GM11168 (cell line): Measurements from ENCODE around the gene NADK2.
"Not testable (repeated sequence)": the region's sequence is repeated elsewhere in the genome, so short reads cannot be mapped to it uniquely, and the experiment has no call there.

Experiments
- in situ Hi-C: fragments of 300-500 bp; cut with MboI; formaldehyde crosslinking; loops from one replicate; pipeline ENCODE4 v1.12.0; 2022; ENCODE audit warnings: low sequenced_read_pairs; ENCODE audit not compliant: unreplicated experiment

The NADK2 gene

DNA sequence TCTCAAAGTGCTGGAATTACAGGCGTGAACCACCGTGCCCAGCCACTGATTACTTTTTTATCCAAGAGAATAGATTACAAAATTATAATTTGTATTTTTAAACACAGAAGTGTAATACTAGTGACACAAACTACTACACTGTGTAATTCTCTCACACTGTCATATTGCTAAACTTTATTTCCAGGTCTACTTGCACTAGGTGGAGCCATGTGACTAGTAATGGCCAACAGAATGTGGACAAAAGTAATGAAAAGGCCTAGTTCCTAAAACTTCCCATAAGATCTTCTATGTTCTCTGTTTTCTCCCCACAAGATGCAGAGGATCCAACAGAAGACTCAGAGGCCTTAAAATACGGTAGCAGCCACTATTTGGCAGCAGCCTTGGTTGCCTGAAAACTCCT lies 27.3 kb downstream of the NADK2 start:
- in situ Hi-C loops, result no loop called here

- in situ Hi-C loops, result no loop called here
These were observed 32.1 kb downstream of the NADK2 start for GRCh38 chr5:36209664-36210063.

GRCh38 chr5:36208786-36209185 lies 32.9 kb downstream of the NADK2 start:
- in situ Hi-C loops, result no loop called here

- in situ Hi-C loops, result no loop called here
These were observed 34.8 kb downstream of the NADK2 start for GRCh38 chr5:36206913-36207312.

DNA sequence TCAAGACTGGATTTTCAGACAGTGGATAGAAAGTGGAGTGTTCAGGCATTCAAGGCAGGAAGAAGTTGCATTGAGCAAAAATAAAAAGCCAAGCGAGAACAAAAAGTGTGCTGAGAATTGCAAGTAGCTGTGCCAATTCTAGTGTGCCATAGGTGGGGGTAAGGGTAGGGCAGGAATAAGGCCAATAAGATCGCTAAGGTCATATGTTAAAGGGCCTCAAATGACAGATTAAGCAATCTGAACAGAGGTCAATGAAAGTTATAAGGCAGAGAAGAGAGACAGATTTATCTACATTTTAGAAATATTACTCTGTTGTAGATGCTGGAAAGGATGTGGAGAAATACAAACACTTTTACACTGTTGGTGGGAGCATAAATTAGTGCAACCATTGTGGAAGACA lies 36.4 kb downstream of the NADK2 start:
- in situ Hi-C loops, result no loop called here

DNA sequence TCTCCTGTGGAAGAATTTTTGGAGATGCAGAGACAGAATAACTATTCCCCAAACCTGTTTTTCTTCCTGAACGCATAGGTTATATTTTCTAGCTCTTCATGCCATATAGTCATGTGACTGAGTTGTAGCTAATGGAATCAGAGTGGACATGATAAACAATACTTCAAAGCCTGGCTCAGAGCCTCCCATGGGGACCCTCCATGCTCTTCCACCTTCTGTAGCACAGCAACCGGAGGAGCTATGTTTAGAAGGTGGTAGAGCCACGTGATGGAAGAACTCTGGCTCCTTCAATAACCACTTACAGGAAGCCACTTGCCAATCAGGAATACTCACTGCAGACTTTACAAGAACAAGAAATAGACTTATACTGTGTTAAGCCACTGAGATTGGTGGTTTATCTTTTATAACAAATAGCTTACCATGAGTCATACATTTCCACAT lies 39.2 kb downstream of the NADK2 start:
- in situ Hi-C loops, result no loop called here

GRCh38 chr5:36200513-36200912 lies 41.2 kb downstream of the NADK2 start:
- in situ Hi-C loops, result no loop called here

DNA sequence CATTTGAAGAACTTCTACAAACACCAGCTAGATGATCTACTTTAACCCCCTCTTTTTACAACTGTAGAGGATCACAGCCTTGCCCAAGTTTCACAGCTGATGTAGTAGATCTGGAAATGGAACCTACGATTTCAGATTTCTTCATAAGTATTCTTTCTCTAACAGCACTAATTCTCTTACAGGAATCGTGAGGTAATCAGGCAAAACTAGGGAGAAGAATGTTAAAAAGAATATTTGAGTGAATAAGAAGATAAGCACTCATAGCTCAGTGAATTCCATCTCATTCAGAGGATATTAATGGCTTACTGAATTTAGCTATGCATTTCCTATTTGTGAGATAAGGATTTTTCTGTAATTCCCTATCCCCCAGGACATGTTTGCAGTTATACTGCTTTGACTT lies 42.1 kb downstream of the NADK2 start:
- in situ Hi-C loops, result no loop called here

- in situ Hi-C loops, result not testable (repeated sequence)
These were observed 42.9 kb downstream of the NADK2 start for GRCh38 chr5:36198783-36199182.

DNA sequence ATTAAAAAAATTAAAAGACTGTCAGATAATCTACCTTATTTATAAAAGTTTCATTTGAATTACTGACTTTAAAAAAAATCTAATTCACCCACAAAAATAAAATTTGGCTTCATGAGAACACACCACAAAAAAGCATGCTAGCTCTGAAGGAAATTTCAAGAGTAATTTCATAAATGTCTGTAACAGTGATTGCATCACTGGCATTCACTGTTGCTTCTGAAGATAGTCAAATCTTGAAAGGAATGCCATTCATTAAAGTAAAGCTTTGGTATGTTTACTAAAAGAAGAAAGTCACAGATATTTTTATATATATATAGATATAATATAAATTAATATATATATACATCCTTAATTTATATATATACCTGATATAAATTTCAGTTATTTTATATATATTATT lies 43.4 kb downstream of the NADK2 start:
- in situ Hi-C loops, result no loop called here

DNA sequence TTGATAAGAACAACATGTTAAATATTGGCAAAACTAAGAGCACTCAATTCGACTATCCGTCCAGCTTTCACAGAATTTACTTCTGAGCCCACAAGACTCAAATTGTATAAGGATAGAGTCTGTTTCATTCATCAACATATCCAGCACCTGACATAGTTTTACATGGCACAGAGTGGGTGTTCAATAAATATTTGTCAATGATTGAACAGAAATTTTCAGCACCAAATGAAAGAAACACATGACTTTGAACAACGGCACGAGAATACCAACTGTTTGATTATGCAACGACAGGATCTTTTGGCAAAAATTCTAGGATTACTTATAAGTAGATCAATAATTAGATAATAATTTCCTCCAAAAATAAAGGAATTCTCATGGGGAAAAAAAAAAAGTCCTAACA lies 48.0 kb downstream of the NADK2 start:
- in situ Hi-C loops, result no loop called here

GRCh38 chr5:36184408-36184807 lies 57.3 kb downstream of the NADK2 start:
- in situ Hi-C loops, result not testable (repeated sequence)

- in situ Hi-C loops, result no loop called here
These were observed 60.0 kb downstream of the NADK2 start for GRCh38 chr5:36181774-36182173.

GRCh38 chr5:36180556-36181350 lies 61.0 kb downstream of the NADK2 start:
- in situ Hi-C loops, result no loop called here

- in situ Hi-C loops, result no loop called here
These were observed 61.8 kb downstream of the NADK2 start for GRCh38 chr5:36179950-36180349.

DNA sequence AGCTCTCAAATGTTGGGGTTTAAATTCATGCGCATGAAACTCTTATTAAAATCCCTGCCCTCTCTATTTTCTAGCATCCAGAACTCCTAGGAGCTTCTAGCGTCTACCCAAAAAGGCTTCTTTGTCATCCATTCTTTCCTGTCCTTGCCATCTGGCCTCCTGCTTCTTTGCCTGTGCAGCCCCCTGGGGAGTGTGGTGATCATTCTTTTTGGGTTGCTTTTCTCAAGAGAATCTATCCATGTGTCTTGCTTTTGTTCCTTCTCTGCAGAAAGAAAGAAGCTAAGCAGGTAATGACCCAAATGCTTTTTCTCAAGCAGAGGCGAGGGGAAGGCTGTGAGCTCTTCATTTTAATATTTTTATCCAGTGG lies 63.2 kb downstream of the NADK2 start:
- in situ Hi-C loops, result no loop called here

DNA sequence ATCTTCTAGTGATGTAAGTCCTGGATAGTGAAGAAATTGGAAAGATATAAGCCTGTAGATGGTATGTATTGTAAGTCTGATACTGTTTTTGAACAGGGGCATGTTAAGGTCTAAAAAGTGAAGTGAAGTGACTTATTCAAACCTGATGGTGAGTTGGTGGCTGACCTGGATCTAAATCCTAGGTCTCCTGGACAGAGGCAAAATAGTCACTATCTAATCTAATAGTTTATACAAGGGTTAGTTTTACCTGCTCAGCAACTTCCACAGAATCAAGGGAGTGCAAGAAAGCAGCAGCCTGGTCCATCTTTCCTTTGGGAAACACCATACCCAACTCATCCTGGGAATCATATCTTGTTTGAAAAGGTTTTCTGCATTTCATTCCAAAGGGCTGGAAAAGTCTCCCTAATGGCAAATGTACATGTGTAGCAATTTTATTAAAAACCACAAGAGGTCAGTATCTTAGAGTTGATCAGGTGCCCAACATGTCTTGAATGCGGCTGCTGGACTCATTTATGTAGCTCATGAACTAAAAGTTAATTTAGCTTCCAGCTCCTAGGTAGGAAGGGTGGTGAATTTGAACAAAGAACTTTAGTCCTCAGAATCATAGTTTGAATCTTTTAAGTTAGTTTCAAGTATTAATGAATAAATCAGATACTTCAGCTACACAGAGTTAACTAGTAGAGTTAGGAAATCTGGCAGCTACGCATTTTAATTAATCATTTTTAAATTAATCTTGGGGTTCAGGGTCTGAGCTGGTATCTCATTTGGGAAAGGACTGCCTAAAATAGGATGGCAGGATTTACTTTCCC lies 63.8 kb downstream of the NADK2 start:
- in situ Hi-C loops, result no loop called here

GRCh38 chr5:36177154-36177553 lies 64.6 kb downstream of the NADK2 start:
- in situ Hi-C loops, result no loop called here

DNA sequence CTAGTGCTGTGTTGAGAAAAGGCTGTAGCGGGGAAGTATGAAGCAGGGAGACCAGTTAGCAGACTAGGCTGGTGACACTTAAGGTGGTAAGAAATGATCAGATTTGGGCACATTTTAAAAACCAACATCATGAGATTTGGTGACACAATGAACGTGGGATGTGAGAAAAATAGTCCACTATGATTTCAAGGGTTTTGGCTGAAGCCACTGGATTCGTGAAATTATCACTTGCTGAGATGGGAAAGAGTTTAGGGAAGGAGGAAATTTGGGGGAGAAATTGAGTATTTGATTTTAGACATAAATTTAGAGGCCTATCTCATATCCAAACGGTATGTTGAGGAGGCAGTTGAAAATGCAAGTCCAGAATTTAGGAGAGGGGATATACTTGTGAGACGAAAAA lies 66.7 kb downstream of the NADK2 start:
- in situ Hi-C loops, result no loop called here

- in situ Hi-C loops, result no loop called here
These were observed 67.6 kb downstream of the NADK2 start for GRCh38 chr5:36174119-36174518.

DNA sequence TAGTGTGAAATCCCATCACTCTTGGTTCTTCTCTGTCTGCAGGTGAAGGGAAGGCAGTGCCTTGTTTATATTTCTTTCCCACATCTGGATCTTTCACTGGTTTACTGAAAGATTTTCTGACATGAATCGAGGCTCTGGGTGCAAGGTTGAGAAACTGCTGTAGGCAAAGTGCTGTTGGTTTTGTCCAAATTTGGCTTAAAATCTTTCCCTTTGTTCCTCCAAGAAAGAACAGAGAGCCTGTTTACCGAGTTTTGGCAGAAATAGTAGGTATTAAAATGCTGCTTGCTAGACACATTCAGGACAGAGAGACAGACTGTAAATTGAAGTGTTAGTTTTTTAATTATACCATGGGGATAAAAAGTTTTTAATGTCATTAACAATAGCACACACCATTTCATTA lies 68.3 kb downstream of the NADK2 start:
- in situ Hi-C loops, result no loop called here

- in situ Hi-C loops, result no loop called here
These were observed 69.1 kb downstream of the NADK2 start for GRCh38 chr5:36172599-36172998.
